Measurements from ENCODE around the gene HIF1A.
"Not testable (repeated sequence)": the region's sequence is repeated elsewhere in the genome, so short reads cannot be mapped to it uniquely, and the experiment has no call there.

Gene HIF1A

GRCh38 chr14:61699027-61699426 is 3.7 kb downstream of the HIF1A start:
- no peak for DNase-seq (ENCODE audit: low spot score)

DNA sequence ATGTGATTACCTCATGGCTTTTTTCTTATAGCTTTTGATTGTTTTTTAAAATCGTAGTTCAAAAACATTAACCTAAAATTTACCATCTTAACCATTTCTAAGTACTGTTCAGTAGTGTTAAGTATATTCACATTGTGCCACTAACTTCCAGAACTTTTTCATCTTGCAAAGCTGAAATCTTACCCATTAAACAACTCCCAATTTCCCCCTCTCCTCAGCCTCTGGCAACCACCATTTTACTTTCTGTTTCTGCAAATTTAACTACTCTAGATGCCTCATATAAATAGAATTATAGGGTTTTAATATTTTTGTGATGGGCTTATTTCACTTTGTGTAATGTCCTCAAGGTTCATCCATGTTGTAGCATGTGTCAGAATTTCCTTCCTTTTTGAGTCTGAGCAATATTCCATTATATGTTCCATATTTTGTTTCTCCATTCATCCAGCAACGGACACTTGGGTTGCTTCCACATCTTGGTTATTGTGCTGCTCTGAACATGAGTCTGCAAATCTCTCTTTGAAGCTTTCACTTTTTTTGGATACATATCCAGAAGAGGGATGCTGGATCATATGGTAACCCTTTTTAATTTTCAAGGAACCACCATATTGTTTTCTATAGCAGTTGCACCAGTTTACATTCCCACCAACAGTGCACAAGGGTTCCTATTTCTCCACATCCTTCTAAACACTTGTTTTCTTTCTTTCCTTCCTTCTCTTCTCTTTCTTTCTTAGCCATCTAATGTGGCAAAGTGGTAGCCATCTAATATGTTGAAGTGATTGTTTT is 5.0 kb downstream of the HIF1A start:
- TF ChIP-seq CTCF (IDR thresholded peaks at IDR 0.05; ENCODE audit: extremely low read depth, missing control alignments), result no peak
- DNase-seq (ENCODE audit: low spot score), result no peak

More at GRCh38 chr14:61699027-61699426, 3.7 kb downstream of the HIF1A start:
- no peak for TF ChIP-seq CTCF (IDR thresholded peaks at IDR 0.05; ENCODE audit: extremely low read depth, missing control alignments)

GRCh38 chr14:61701946-61702345 is 6.6 kb downstream of the HIF1A start:
- TF ChIP-seq CTCF (IDR thresholded peaks at IDR 0.05; ENCODE audit: extremely low read depth, missing control alignments), result no peak
- no peak for DNase-seq (ENCODE audit: low spot score)

DNA sequence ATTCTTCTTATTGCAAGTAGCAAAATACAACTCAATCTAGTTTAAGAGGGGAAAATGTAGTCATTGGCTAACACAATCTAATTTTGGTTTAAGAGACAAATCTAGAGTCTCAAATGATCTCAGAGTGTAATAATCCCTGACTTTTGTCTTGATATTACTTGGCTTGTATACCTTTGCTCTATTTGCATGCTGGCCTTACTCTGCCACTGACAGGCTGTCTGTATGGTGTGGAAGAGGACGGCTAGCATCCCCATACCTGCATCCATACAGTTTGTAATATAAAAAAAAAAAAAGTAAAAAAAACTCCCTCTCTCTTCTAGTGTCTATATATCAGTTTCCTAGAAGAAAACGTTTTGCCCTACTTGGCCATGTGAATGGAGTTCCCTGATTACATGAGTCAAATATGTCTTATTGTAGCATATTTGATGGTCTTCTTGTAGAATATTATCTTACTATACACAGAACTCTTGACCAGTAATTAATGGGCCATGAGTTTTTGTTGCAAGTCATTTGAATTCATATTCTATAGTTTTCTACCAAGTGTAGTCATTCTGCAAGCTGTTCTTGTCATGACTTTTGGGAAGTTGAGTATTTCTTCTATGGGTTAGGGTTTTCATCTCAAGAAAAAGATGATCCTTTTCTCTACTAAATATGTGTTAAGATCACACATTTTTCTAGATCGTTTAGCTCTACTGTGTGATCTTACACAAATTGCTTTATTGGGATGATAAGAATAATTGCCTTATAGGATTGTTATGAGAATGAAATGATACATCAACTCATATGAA is 8.2 kb downstream of the HIF1A start:
- no peak for TF ChIP-seq CTCF (IDR thresholded peaks at IDR 0.05; ENCODE audit: extremely low read depth, missing control alignments)
- DNase-seq (ENCODE audit: low spot score), result no peak

DNA sequence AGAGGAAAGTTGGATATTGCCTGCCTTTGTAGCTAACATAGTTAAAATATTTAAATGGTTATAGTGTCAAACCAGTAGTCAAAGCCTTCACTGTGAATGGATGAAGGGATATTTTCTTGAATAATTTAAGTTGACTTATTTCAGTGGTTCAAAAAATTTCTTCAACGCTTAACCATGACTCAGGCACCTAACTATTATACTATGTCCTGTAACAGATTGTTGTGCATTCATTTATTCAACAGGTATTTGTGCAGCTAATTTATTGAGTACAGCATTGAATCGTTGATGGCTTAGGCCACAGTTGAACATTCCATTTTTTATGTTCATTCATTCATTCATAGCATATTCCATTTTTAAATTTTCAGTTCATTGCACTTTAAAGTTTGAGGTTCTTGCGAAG is 9.2 kb downstream of the HIF1A start:
- no peak for DNase-seq (ENCODE audit: low spot score)
- no peak for TF ChIP-seq CTCF (IDR thresholded peaks at IDR 0.05; ENCODE audit: extremely low read depth, missing control alignments)

DNA sequence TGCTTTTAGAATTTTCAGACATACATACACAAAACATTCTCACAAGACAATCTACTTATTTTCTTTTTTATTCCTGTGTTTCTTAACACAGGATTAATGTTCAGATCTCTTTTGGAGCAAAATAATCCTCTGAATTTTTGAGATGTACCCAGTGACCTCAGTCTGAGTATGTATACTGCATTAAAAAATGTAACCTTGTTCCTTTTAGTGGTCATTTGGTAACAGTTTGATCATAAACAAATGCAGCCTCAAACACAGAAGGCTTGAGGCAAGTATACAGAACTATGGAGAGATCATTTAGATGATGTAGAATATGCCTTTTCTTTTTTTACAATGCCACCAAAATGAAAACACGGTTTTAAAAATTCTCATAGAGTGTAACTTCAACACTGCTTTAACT is 9.7 kb downstream of the HIF1A start:
- TF ChIP-seq CTCF (IDR thresholded peaks at IDR 0.05; ENCODE audit: extremely low read depth, missing control alignments), result no peak
- no peak for DNase-seq (ENCODE audit: low spot score)

GRCh38 chr14:61706096-61706690 is 10.9 kb downstream of the HIF1A start:
- TF ChIP-seq CTCF (IDR thresholded peaks at IDR 0.05; ENCODE audit: extremely low read depth, missing control alignments), result no peak
- no peak for DNase-seq (ENCODE audit: low spot score)

DNA sequence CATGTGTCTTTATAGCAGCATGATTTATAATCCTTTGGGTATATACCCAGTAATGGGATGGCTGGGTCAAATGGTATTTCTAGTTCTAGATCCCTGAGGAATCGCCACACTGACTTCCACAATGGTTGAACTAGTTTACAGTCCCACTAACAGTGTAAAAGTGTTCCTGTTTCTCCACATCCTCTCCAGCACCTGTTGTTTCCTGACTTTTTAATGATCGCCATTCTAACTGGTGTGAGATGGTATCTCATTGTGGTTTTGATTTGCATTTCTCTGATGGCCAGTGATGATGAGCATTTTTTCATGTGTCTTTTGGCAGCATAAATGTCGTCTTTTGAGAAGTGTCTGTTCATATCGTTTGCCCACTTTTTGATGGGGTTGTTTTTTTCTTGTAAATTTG is 12.5 kb downstream of the HIF1A start:
- not testable (repeated sequence) for DNase-seq (ENCODE audit: low spot score)

DNA sequence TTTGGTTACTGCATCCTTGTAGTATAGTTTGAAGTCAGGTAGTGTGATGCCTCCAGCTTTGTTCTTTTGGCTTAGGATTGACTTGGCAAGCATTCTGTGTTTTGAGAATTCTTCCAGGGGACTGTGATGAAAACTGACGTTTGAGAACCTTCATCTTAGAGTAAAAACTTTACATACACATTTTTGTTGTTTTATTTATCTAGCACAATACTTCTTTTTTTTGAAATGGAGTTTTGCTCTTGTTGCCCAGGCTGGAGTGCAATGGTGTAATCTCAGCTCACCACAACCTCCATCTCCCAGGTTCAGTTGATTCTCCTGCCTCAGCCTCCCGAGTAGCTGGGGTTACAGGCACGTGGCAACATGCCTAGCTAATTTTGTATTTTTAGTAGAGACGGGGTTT is 13.4 kb downstream of the HIF1A start:
- not testable (repeated sequence) for DNase-seq (ENCODE audit: low spot score)
